ENCODE measurements around the gene KIAA0930. TPM values are rescaled to one million over a fixed set of nuclear protein-coding genes. Genes with fewer than 3 reads are reported as not detected.

The KIAA0930 gene
- polyA plus RNA-seq, 1 of the 3 experiments (the other 2 are of a cell fraction), result 80.8 TPM

GRCh38 chr22:45208993-45209838, 31.5 kb downstream of the KIAA0930 start (continued):
- TF ChIP-seq REST (IDR thresholded peaks at IDR 0.05; ENCODE audit: low read depth, low read length), result no peak
- TF ChIP-seq PBX3 (IDR thresholded peaks at IDR 0.05), result peak; percentile 80
- TF ChIP-seq POLR2AphosphoS5 (IDR thresholded peaks at IDR 0.05; ENCODE audit: low read depth, low read length), result no peak
- TF ChIP-seq MEF2A (IDR thresholded peaks at IDR 0.05; ENCODE audit: borderline replicate concordance, low read depth), result no peak
- TF ChIP-seq TCF12 (IDR thresholded peaks at IDR 0.05), result peak; percentile 55; the same call in 1 of the 2 replicates
- no peak for TF ChIP-seq USF1 (IDR thresholded peaks at IDR 0.05; ENCODE audit: borderline replicate concordance, low read depth)
- TF ChIP-seq YY1 (IDR thresholded peaks at IDR 0.05; ENCODE audit: low read depth), result no peak
- no peak for TF ChIP-seq ELF1 (IDR thresholded peaks at IDR 0.05)
- TF ChIP-seq SMC3 (IDR thresholded peaks at IDR 0.05; ENCODE audit: low read depth, low read length), result no peak
- TF ChIP-seq IRF3 (IDR thresholded peaks at IDR 0.05; ENCODE audit: low read depth, low read length), result no peak

GRCh38 chr22:45208696-45208992, 32.0 kb downstream of the KIAA0930 start:
- Histone ChIP-seq H3K27ac (ENCODE audit: low read depth in 2 of 2, low read length in 1 of 2) (peak overlapping the region; percentile 43 to 67; a peak in 3 of 4 replicates), H3K9ac (no peak overlapping the region), H4K20me1 (ENCODE audit: insufficient read depth) (peaks cover 5% of the 10 kb centered on the region; the same call in 1 of the 2 replicates), H3K27me3 (ENCODE audit: insufficient read depth) (no peaks in the 10 kb centered on the region), H2AFZ (ENCODE audit: low read depth) (no peak overlapping the region), H3K4me3 (ENCODE audit: low read depth in 2 of 2, low read length in 1 of 2) (no peak overlapping the region), H3K9me2 (no peaks in the 10 kb centered on the region), H3F3A (replicated peaks; ENCODE audit: insufficient read depth) (peaks cover 11% of the 10 kb centered on the region), H3K36me3 (replicated peaks in 1 of 2; ENCODE audit: control insufficient read depth in 1 of 2, insufficient read depth in 2 of 2, low read length in 1 of 2) (peaks cover 7 to 20% of the 10 kb centered on the region in 2 experiments), H3K4me2 (no peak overlapping the region), H3K9me3 (no peaks in the 10 kb centered on the region), H3K4me1 (ENCODE audit: control insufficient read depth in 1 of 2, insufficient read depth in 2 of 2, low read depth in 1 of 2, low read length in 1 of 2) (peaks cover 31 to 47% of the 10 kb centered on the region in 2 experiments), H3K79me2 (ENCODE audit: insufficient read depth) (peaks cover 25% of the 10 kb centered on the region)
- ChIA-PET POLR2A (interaction anchor here (1.0 kb wide), 1 partner anchor 10 kb away, joined by 3 read pairs; no protein-coding TSS in a partner anchor), CTCF (interaction anchor here (0.6 to 2.8 kb wide), 36 partner anchors 8 to 369 kb away, joined by 3 to 28 read pairs (median 4); partner anchors contain the start of gene NUP50)
- 92% methylated on average over 6 of the region's 10 CpGs for WGBS (ENCODE audit: low lambda C conversion rate)
- no peak for DNase-seq
- TF ChIP-seq USF2 (IDR thresholded peaks at IDR 0.05; ENCODE audit: borderline replicate concordance, low read depth, low read length) (no peak), RAD21 (IDR thresholded peaks at IDR 0.05; ENCODE audit: low read length) (no peak), RCOR1 (IDR thresholded peaks at IDR 0.05; ENCODE audit: low read length) (no peak), MXI1 (IDR thresholded peaks at IDR 0.05; ENCODE audit: low read depth, low read length) (no peak), TAF1 (IDR thresholded peaks at IDR 0.05; ENCODE audit: borderline replicate concordance, low read depth, low read length) (no peak), ELF1 (IDR thresholded peaks at IDR 0.05) (no peak), SMC3 (IDR thresholded peaks at IDR 0.05; ENCODE audit: low read depth, low read length) (no peak)
